K562 (cell line): ENCODE results near the gene DHX58. TPM values are rescaled to one million over a fixed set of nuclear protein-coding genes. Genes with fewer than 3 reads are reported as not detected.

Source experiments
- BACH1 ChIP-seq: fragments of 200-800 bp; sonication (Bioruptor generic); IDR thresholded peaks from 2 replicates; pipeline ENCODE4 v1.6.1; 2016; ENCODE audit warnings: missing genetic modification characterization, missing compliant biosample characterization
- CBX5 ChIP-seq: IDR thresholded peaks from 2 replicates; pipeline ENCODE4 v1.6.1; 2014; ENCODE audit warnings: low read depth, borderline replicate concordance
- HDAC3 ChIP-seq: fragments of 450-650 bp; IDR thresholded peaks from 2 replicates; pipeline ENCODE4 v1.6.1; 2018; ENCODE audit warnings: borderline replicate concordance, mild to moderate bottlenecking, moderate library complexity; ENCODE audit not compliant: partially characterized antibody
- IRF2 ChIP-seq: sonication (generic); formaldehyde crosslinking; IDR thresholded peaks from 2 replicates; pipeline ENCODE4 v1.8.1; 2022; ENCODE audit warnings: mild to moderate bottlenecking, missing genetic modification reagents
- MEF2D ChIP-seq: conservative IDR thresholded peaks from 2 replicates; pipeline ENCODE4 v1.6.1; 2016; ENCODE audit warnings: low read depth, missing genetic modification characterization, missing compliant biosample characterization
- MEIS2 ChIP-seq: fragments of 450-650 bp; IDR thresholded peaks from 2 replicates; pipeline ENCODE4 v1.6.1; 2014; ENCODE audit warnings: mild to moderate bottlenecking; ENCODE audit not compliant: partially characterized antibody
- SIRT6 ChIP-seq: IDR thresholded peaks from one replicate; pipeline ENCODE4 v1.6.1; 2012; ENCODE audit warnings: low read depth, mild to moderate bottlenecking, control low read depth, inconsistent platforms, low read length, moderate library complexity
- TRIM24 ChIP-seq, 2 experiments: fragments of 450-650 bp; IDR thresholded peaks; 2 replicates each; pipeline ENCODE4 v1.6.1; 2016
- ZBTB12 ChIP-seq: fragments of 250-450 bp; sonication (Bioruptor Pico); IDR thresholded peaks from 2 replicates; pipeline ENCODE4 v1.4.0; 2020
- ZNF224 ChIP-seq: sonication (generic); formaldehyde crosslinking; IDR thresholded peaks from 2 replicates; pipeline ENCODE4 v1.8.0; 2022; ENCODE audit warnings: mild to moderate bottlenecking, missing genetic modification reagents
- ZNF280A ChIP-seq: fragments of 450-650 bp; IDR thresholded peaks from 2 replicates; pipeline ENCODE4 v1.6.1; 2018; ENCODE audit warnings: mild to moderate bottlenecking, low read depth; ENCODE audit not compliant: partially characterized antibody
- ZNF354B ChIP-seq: fragments of 250-450 bp; sonication (Bioruptor Pico); IDR thresholded peaks from 2 replicates; pipeline ENCODE4 v1.4.0; 2020
- polyA plus RNA-seq, 8 experiments: library from polyadenylated mRNA; depleted of rRNA in 4 of 8; stranded (reverse) in 5 of 8; unstranded in 3 of 8; fragments of >200 nt; fragmentation: Nextera tagmentation in 2 of 8; fragmentation: Illumina TruSeq in 1 of 8; extraction: Ambion mirVana in 2 of 8; extraction: Trizol in 1 of 8; gene quantifications; 2 replicates each; pipeline versions ENCODE4 v1.2.1 to v1.2.3, GENCODE V29; 2011 to 2014; ENCODE audit warnings: inconsistent platforms in 1 of 8, missing spikeins in 1 of 8
- total RNA-seq, 7 experiments: library from RNA; depleted of rRNA in 6 of 7; stranded (reverse); fragments of >200 nt in 6 of 7; fragmentation: Illumina TruSeq in 2 of 7; extraction: Trizol in 2 of 7; gene quantifications; 2 replicates each; pipeline versions ENCODE4 v1.2.1 to v1.2.3, GENCODE V29; 2011 to 2021; ENCODE audit warnings: low replicate concordance in 1 of 7
- TF ChIP-seq, protein P1 (sequence below): IDR thresholded peaks from 2 replicates; pipeline ENCODE4 v1.6.1; 2011; ENCODE audit not compliant: insufficient read length; ENCODE audit errors: extremely low read depth
- TF ChIP-seq, protein P2 (sequence below): sonication (generic); formaldehyde crosslinking; IDR thresholded peaks from 2 replicates; pipeline ENCODE4 v1.4.0; 2020; ENCODE audit warnings: mild to moderate bottlenecking, missing genetic modification reagents
- TF ChIP-seq, protein P3 (sequence below): sonication (generic); formaldehyde crosslinking; IDR thresholded peaks from 2 replicates; pipeline ENCODE4 v1.8.0; 2022; ENCODE audit warnings: missing genetic modification reagents, mild to moderate bottlenecking, borderline replicate concordance
- TF ChIP-seq, protein P4 (sequence below): fragments of 450-650 bp; IDR thresholded peaks from 2 replicates; pipeline ENCODE4 v1.6.1; 2016; ENCODE audit warnings: borderline replicate concordance

DHX58 gene
- total and polyA plus RNA-seq, 9 of the 15 experiments (the other 6 are each of a cell fraction or from before 2014, with no cell fraction given): 0.15 to 3.0 (median 1.4) TPM

- TF ChIP-seq, protein P1, sequence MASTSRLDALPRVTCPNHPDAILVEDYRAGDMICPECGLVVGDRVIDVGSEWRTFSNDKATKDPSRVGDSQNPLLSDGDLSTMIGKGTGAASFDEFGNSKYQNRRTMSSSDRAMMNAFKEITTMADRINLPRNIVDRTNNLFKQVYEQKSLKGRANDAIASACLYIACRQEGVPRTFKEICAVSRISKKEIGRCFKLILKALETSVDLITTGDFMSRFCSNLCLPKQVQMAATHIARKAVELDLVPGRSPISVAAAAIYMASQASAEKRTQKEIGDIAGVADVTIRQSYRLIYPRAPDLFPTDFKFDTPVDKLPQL: no peak
- TF ChIP-seq BACH1 (tag): no peak
- TF ChIP-seq MEF2D (tag): no peak
- TF ChIP-seq SIRT6: no peak
- no peak for TF ChIP-seq IRF2 (CRISPR knock-in tag)
- TF ChIP-seq, protein P2, sequence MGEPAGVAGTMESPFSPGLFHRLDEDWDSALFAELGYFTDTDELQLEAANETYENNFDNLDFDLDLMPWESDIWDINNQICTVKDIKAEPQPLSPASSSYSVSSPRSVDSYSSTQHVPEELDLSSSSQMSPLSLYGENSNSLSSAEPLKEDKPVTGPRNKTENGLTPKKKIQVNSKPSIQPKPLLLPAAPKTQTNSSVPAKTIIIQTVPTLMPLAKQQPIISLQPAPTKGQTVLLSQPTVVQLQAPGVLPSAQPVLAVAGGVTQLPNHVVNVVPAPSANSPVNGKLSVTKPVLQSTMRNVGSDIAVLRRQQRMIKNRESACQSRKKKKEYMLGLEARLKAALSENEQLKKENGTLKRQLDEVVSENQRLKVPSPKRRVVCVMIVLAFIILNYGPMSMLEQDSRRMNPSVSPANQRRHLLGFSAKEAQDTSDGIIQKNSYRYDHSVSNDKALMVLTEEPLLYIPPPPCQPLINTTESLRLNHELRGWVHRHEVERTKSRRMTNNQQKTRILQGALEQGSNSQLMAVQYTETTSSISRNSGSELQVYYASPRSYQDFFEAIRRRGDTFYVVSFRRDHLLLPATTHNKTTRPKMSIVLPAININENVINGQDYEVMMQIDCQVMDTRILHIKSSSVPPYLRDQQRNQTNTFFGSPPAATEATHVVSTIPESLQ (CRISPR knock-in tag): no peak
- no peak for TF ChIP-seq ZBTB12 (CRISPR knock-in tag)
- no peak for TF ChIP-seq ZNF354B (CRISPR knock-in tag)
- TF ChIP-seq, protein P3, sequence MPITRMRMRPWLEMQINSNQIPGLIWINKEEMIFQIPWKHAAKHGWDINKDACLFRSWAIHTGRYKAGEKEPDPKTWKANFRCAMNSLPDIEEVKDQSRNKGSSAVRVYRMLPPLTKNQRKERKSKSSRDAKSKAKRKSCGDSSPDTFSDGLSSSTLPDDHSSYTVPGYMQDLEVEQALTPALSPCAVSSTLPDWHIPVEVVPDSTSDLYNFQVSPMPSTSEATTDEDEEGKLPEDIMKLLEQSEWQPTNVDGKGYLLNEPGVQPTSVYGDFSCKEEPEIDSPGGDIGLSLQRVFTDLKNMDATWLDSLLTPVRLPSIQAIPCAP: no peak
- TF ChIP-seq HDAC3: no peak
- no peak for TF ChIP-seq ZNF224 (CRISPR knock-in tag)
- no peak for TF ChIP-seq ZNF280A
- no peak for TF ChIP-seq TRIM24 (IDR thresholded peaks at IDR 0.05)
- TF ChIP-seq CBX5: no peak
- TF ChIP-seq, protein P4, sequence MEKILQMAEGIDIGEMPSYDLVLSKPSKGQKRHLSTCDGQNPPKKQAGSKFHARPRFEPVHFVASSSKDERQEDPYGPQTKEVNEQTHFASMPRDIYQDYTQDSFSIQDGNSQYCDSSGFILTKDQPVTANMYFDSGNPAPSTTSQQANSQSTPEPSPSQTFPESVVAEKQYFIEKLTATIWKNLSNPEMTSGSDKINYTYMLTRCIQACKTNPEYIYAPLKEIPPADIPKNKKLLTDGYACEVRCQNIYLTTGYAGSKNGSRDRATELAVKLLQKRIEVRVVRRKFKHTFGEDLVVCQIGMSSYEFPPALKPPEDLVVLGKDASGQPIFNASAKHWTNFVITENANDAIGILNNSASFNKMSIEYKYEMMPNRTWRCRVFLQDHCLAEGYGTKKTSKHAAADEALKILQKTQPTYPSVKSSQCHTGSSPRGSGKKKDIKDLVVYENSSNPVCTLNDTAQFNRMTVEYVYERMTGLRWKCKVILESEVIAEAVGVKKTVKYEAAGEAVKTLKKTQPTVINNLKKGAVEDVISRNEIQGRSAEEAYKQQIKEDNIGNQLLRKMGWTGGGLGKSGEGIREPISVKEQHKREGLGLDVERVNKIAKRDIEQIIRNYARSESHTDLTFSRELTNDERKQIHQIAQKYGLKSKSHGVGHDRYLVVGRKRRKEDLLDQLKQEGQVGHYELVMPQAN: no peak
- peak; percentile 100 for TF ChIP-seq MEIS2
Observed at GRCh38 chr17:42087042-42087701, 25.3 kb downstream of the DHX58 start (continued).
